Natural killer cell (primary cell): Measurements from ENCODE around the gene POU2F2. TPM values are rescaled to one million over a fixed set of nuclear protein-coding genes. Genes with fewer than 3 reads are reported as not detected.
"Not testable (repeated sequence)": the region's sequence is repeated elsewhere in the genome, so short reads cannot be mapped to it uniquely, and the experiment has no call there.

Source experiments
- ATAC-seq, 3 donors: fragments of 150-1000 bp in 2 of 3; fragments of 200-7000 bp in 1 of 3; cut with Tn5 transposase; 1 replicate in 1 of 3; 2 replicates in 2 of 3; pipeline ENCODE4 v1.10.0; 2021; ENCODE audit warnings: mild to moderate bottlenecking in 2 of 3, moderate library complexity in 2 of 3
- DNase-seq, 2 donors: peaks; one replicate each; pipeline versions ENCODE4 v3.0.0 to v3.0.0-alpha.2; 2013 to 2021; ENCODE audit warnings: mixed read lengths in 1 of 2
- H3K27ac ChIP-seq: one replicate; pipeline ENCODE4 v1.5.1; 2013; ENCODE audit warnings: mild to moderate bottlenecking, low read length
- H3K27me3 ChIP-seq: one replicate; pipeline ENCODE4 v1.6.1; 2013; ENCODE audit warnings: low read length; ENCODE audit not compliant: control insufficient read depth, insufficient read depth
- H3K36me3 ChIP-seq: one replicate; pipeline ENCODE4 v1.6.1; 2013; ENCODE audit warnings: low read length; ENCODE audit not compliant: control insufficient read depth, insufficient read depth
- H3K4me1 ChIP-seq: one replicate; pipeline ENCODE4 v1.6.1; 2013; ENCODE audit warnings: low read length; ENCODE audit not compliant: control insufficient read depth, insufficient read depth
- H3K4me3 ChIP-seq: one replicate; pipeline ENCODE4 v1.5.1; 2013; ENCODE audit warnings: low read length
- H3K9me3 ChIP-seq: one replicate; pipeline ENCODE4 v1.6.1; 2013; ENCODE audit warnings: low read length; ENCODE audit not compliant: control insufficient read depth, insufficient read depth
- H3K27ac Mint-ChIP-seq, 2 donors: one replicate each; pipeline ENCODE4 v1.8.0; 2022; ENCODE audit warnings: mild to moderate bottlenecking in 2 of 2, mixed read lengths in 2 of 2, moderate library complexity in 1 of 2
- H3K27me3 Mint-ChIP-seq, 2 donors: one replicate each; pipeline ENCODE4 v1.8.0; 2022; ENCODE audit warnings: low read depth in 2 of 2, mixed read lengths in 2 of 2
- H3K36me3 Mint-ChIP-seq: one replicate; pipeline ENCODE4 v1.8.0; 2022; ENCODE audit warnings: mixed read lengths
- H3K4me1 Mint-ChIP-seq, 2 donors: one replicate each; pipeline ENCODE4 v1.8.0; 2022; ENCODE audit warnings: mixed read lengths in 2 of 2
- H3K4me3 Mint-ChIP-seq: one replicate; pipeline ENCODE4 v1.8.0; 2022; ENCODE audit warnings: mild to moderate bottlenecking, moderate library complexity, mixed read lengths
- H3K9me3 Mint-ChIP-seq, 2 donors: one replicate each; pipeline ENCODE4 v1.8.0; 2022; ENCODE audit warnings: mixed read lengths in 2 of 2
- CTCF ChIP-seq: fragments of 200-600 bp; IDR thresholded peaks from one replicate; pipeline ENCODE4 v1.8.0; 2022; ENCODE audit warnings: antibody characterized with exemption
- WGBS: methylation state at CpG from one replicate; pipeline ENCODE4 v1.1.7; 2013; ENCODE audit warnings: missing lambda C conversion rate; ENCODE audit not compliant: insufficient coverage; 5-methylcytosine and 5-hydroxymethylcytosine counted together
- intact Hi-C: fragments of 100-400 bp; cut with micrococcal nuclease; formaldehyde crosslinking; loops from one replicate; pipeline ENCODE4 v1.14.2; 2022
- total RNA-seq, 4 donors: library from RNA; stranded (reverse); fragments of 120-200 nt in 1 of 4; gene quantifications; one replicate each; pipeline versions ENCODE4 v1.2.3 to v1.2.4, GENCODE V29; 2013 to 2022

The POU2F2 gene
- total RNA-seq, 3 donors from 2014 or later (not counting 1 experiment from before 2014, with no cell fraction given) = 27.3 to 40.8 (median 29.3) TPM

- Mint-ChIP-seq H3K36me3 (no peaks in the 10 kb centered on the region), H3K27ac (no peak overlapping the region), H3K4me3 (no peak overlapping the region), H3K4me1 (peaks cover 0 to 6% of the 10 kb centered on the region in 2 donors), H3K27me3 (peaks cover 0 to 9% of the 10 kb centered on the region in 2 donors), H3K9me3 (no peaks in the 10 kb centered on the region)
- Histone ChIP-seq H3K4me1 (no peaks in the 10 kb centered on the region), H3K4me3 (no peak overlapping the region), H3K9me3 (no peaks in the 10 kb centered on the region), H3K36me3 (no peaks in the 10 kb centered on the region), H3K27ac (no peak overlapping the region), H3K27me3 (no peaks in the 10 kb centered on the region)
- no peak for ATAC-seq
- TF ChIP-seq CTCF = no peak
- intact Hi-C loops = no loop called here
- DNase-seq = peak in 1 of 2 donors; percentile 25
- 22% methylated on average over 1 of the region's 4 CpGs for WGBS
These were observed 83.3 kb downstream of the POU2F2 start for GRCh38 chr19:42048992-42049391.

GRCh38 chr19:42045575-42045974, 86.7 kb downstream of the POU2F2 start:
- Mint-ChIP-seq H3K9me3 (no peaks in the 10 kb centered on the region), H3K27me3 (peaks cover 0 to 7% of the 10 kb centered on the region in 2 donors), H3K4me1 (peaks cover 0 to 6% of the 10 kb centered on the region in 2 donors), H3K36me3 (no peaks in the 10 kb centered on the region), H3K27ac (no peak overlapping the region), H3K4me3 (no peak overlapping the region)
- Histone ChIP-seq H3K27ac (no peak overlapping the region), H3K27me3 (no peaks in the 10 kb centered on the region), H3K4me3 (no peak overlapping the region), H3K36me3 (no peaks in the 10 kb centered on the region), H3K9me3 (no peaks in the 10 kb centered on the region), H3K4me1 (no peaks in the 10 kb centered on the region)
- ATAC-seq (no peak), DNase-seq (no peak)
- no peak for TF ChIP-seq CTCF
- intact Hi-C loops = no loop called here
- 83% methylated on average over 7 of the region's 7 CpGs for WGBS

- Mint-ChIP-seq H3K4me1 (no peaks in the 10 kb centered on the region), H3K27me3 (peaks cover 0 to 7% of the 10 kb centered on the region in 2 donors), H3K27ac (no peak overlapping the region), H3K36me3 (no peaks in the 10 kb centered on the region), H3K4me3 (no peak overlapping the region), H3K9me3 (no peaks in the 10 kb centered on the region)
- no peak overlapping the region for H3K4me3 ChIP-seq
- H3K9me3 ChIP-seq = no peaks in the 10 kb centered on the region
- H3K36me3 ChIP-seq = no peaks in the 10 kb centered on the region
- no peak for TF ChIP-seq CTCF
- WGBS = 95% methylated on average over 30 of the region's 30 CpGs
- no peak for DNase-seq
- no peaks in the 10 kb centered on the region for H3K4me1 ChIP-seq
- no peak for ATAC-seq
- no peak overlapping the region for H3K27ac ChIP-seq
- intact Hi-C loops = no loop called here
- H3K27me3 ChIP-seq = no peaks in the 10 kb centered on the region
These were observed 89.6 kb downstream of the POU2F2 start for GRCh38 chr19:42042455-42043170.

- H3K4me3 ChIP-seq, H3K27me3 Mint-ChIP-seq, H3K9me3 Mint-ChIP-seq, H3K4me1 Mint-ChIP-seq, H3K9me3 ChIP-seq, H3K27ac Mint-ChIP-seq, H3K36me3 Mint-ChIP-seq, H3K27ac ChIP-seq, DNase-seq, H3K27me3 ChIP-seq, H3K4me3 Mint-ChIP-seq, intact Hi-C loops, H3K4me1 ChIP-seq, ATAC-seq, H3K36me3 ChIP-seq: not testable (repeated sequence)
- WGBS = 87% methylated on average over 8 of the region's 9 CpGs
These were observed 91.8 kb downstream of the POU2F2 start for GRCh38 chr19:42040491-42040890.
